ENCODE measurements around the gene PLCB1. TPM values are rescaled to one million over a fixed set of nuclear protein-coding genes. Genes with fewer than 3 reads are reported as not detected.

PLCB1 gene
- 38.6 and 53.4 TPM in 2 replicates for total RNA-seq
- polyA plus RNA-seq: 5.7 and 10.2 TPM in 2 replicates
- polyA plus RNA-seq (2011; cell fraction: cytosol; rRNA removed): 11.0 and 11.4 TPM in 2 replicates
- 24.3 and 27.6 TPM in 2 replicates for polyA plus RNA-seq (2011; cell fraction: nucleus; rRNA removed)
- 13.4 and 15.1 TPM in 2 replicates for polyA plus RNA-seq (2012)
- polyA minus RNA-seq: 50.0 and 58.0 TPM in 2 replicates
- polyA minus RNA-seq (2011; cell fraction: cytosol; rRNA and poly(A)+ RNA removed): 0.61 TPM
- 229 and 237 TPM in 2 replicates for polyA minus RNA-seq (2011; cell fraction: nucleus; rRNA and poly(A)+ RNA removed)
- Bru-seq, nascent RNA: percentile 86 among the genes with signal in this experiment
- BruChase-seq, experiment 1, labeled RNA remaining after a 6-hour chase: percentile 62 among the genes with signal in this experiment
- percentile 78 among the genes with signal in this experiment for BruChase-seq, experiment 2, labeled RNA remaining after a 2-hour chase
- long read RNA-seq, full-length matches to known transcripts: 5 of 22 reads
- long read RNA-seq, partial matches to known transcripts: 3 of 22 reads
- long read RNA-seq, other reads (novel, unspliced or antisense): 14 of 22 reads

DNA sequence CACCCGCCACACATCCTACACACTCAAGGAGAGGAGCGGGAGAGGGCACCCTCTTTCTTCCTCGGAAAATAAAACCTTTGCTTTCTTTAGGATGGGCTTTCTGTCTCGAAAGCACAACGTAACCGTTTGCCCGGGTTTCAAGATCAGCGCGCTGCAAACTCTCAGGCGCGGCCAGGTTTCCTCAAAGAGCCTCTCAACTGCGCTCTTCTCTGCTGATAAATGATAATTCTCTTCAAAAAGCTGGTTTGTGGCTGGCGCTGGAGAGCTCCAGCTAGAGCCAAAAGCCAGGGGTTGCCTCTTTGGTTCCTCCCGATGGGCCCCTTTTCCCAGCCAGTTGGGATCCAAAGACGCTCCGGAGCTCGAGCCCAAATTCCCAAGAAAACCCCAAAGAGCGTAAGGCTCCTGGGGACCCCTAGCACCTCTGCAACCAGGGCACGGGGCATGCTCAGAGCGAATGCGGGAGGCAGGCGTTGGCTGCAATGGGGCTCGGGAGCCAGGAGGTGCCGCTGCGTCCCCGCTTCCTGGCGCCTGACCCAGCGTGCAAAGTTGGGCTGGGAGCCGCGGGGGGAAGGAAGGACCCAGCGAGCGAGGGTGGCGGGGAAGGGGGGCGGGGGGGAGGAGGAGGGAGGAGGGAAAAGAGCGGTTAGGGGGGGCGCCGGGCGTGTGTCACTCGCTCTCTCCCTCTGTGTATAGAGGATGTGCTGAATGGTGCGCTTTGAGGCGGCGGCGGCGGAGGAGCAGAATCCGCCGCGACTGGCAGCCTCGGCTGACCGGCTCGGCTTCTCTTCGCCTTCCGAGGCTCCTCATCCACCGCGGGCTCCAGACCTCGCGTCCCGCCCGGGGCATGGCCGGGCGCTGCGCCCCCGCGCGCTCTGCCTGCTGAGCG is at the start of gene PLCB1:
Gene PLCB1, plus strand, starts transcription at position 669 of the 886 bp plus-strand sequence. CDS start 386 bp downstream, outside the sequence.
- FAIRE-seq (peak; percentile 87), DNase-seq (ENCODE audit: low read depth, low spot score) (peak; percentile 79)
- Histone ChIP-seq H3K27ac (ENCODE audit: insufficient read depth, low read depth, low read length) (peak within 1 kb of the TSS; percentile 37), H3K79me2 (ENCODE audit: control insufficient read depth, insufficient read depth, low read length) (peaks cover 22% of the 10 kb centered on the region), H3K36me3 (ENCODE audit: control insufficient read depth in 2 of 2, extremely low read depth in 1 of 2, insufficient read depth in 2 of 2, low read length in 2 of 2) (no peaks in the 10 kb centered on the region), H3K27me3 (ENCODE audit: control insufficient read depth in 2 of 2, insufficient read depth in 2 of 2, low read length in 2 of 2) (no peaks in the 10 kb centered on the region), H3K4me2 (ENCODE audit: insufficient read depth, low read length) (peak within 1 kb of the TSS; percentile 90), H3K9me1 (replicated peaks; ENCODE audit: control insufficient read depth, extremely low read depth, insufficient read depth, low read length) (no peaks in the 10 kb centered on the region), H3K4me1 (ENCODE audit: control insufficient read depth, extremely low read depth, insufficient read depth, low read length) (peaks cover 12% of the 10 kb centered on the region), H2AFZ (ENCODE audit: low read depth, low read length) (peak within 1 kb of the TSS; percentile 91), H3K9ac (replicated peaks; ENCODE audit: extremely low read depth, insufficient read depth, low read length) (peak within 1 kb of the TSS; percentile 69), H4K20me1 (replicated peaks; ENCODE audit: control insufficient read depth, extremely low read depth, insufficient read depth, low read length) (no peaks in the 10 kb centered on the region), H3K9me3 (replicated peaks; ENCODE audit: control insufficient read depth, insufficient read depth, low read length) (no peaks in the 10 kb centered on the region), H3K4me3 (replicated peaks in 1 of 3; ENCODE audit: insufficient read depth in 1 of 3, low read depth in 1 of 3, low read length in 3 of 3) (peak within 1 kb of the TSS; percentile 65 to 92 (median 83))
- intact Hi-C loops (cut with micrococcal nuclease) (loop anchor here (1.0 to 5.0 kb wide), 10 partner anchors 17 to 589 kb away; no protein-coding TSS in a partner anchor), dilution Hi-C loops (cut with MboI; ENCODE audit: extremely low pct_ligation_motif_present, low sequenced_read_pairs) (no loop called here)
- CTCF ChIA-PET: interaction anchor here (0.6 to 13.3 kb wide), 25 partner anchors 9 to 589 kb away, joined by 3 to 210 read pairs (median 5); no protein-coding TSS in a partner anchor
- TF ChIP-seq JUN (IDR thresholded peaks at IDR 0.05; ENCODE audit: borderline replicate concordance, insufficient read depth, insufficient read length, low read depth) (no peak), POLR2AphosphoS5 (IDR thresholded peaks at IDR 0.05; ENCODE audit: insufficient read depth, low read depth, low read length) (peak; percentile 48), POLR2A (IDR thresholded peaks at IDR 0.05; ENCODE audit: low read depth, low read length) (peak; percentile 39)
- TF ChIP-seq, protein P1, sequence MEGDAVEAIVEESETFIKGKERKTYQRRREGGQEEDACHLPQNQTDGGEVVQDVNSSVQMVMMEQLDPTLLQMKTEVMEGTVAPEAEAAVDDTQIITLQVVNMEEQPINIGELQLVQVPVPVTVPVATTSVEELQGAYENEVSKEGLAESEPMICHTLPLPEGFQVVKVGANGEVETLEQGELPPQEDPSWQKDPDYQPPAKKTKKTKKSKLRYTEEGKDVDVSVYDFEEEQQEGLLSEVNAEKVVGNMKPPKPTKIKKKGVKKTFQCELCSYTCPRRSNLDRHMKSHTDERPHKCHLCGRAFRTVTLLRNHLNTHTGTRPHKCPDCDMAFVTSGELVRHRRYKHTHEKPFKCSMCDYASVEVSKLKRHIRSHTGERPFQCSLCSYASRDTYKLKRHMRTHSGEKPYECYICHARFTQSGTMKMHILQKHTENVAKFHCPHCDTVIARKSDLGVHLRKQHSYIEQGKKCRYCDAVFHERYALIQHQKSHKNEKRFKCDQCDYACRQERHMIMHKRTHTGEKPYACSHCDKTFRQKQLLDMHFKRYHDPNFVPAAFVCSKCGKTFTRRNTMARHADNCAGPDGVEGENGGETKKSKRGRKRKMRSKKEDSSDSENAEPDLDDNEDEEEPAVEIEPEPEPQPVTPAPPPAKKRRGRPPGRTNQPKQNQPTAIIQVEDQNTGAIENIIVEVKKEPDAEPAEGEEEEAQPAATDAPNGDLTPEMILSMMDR (IDR thresholded peaks at IDR 0.05; ENCODE audit: extremely low read depth in 1 of 2, insufficient read depth in 1 of 2, low read depth in 1 of 2, low read length in 2 of 2): peak; percentile 88 to 93
- no TSS peak for BruUV-seq (replicated peaks)
- POLR2A ChIA-PET: no interaction called here
